T47D (cell line): Measurements from ENCODE around the gene ACTN3.

Experiments
- DNase-seq, 2 experiments: peaks; one replicate each; pipeline versions ENCODE4 v3.0.0 to v3.0.0-alpha.2; 2011 to 2012; ENCODE audit warnings: low read depth in 1 of 2, low spot score in 1 of 2
- JUND ChIP-seq: IDR thresholded peaks from 2 replicates; pipeline ENCODE4 v1.6.1; 2012; ENCODE audit warnings: low read depth
- in situ Hi-C: cut with HindIII; loops from 2 replicates; pipeline ENCODE4 v1.10.0; 2016; ENCODE audit warnings: low sequenced_read_pairs, low pct_unique_long_range_greater_than_20kb

Gene ACTN3

GRCh38 chr11:66607126-66607834, 60.6 kb downstream of the ACTN3 start:
- in situ Hi-C loops, result no loop called here
- DNase-seq, result no peak
- no peak for TF ChIP-seq JUND

- TF ChIP-seq JUND, result no peak
- no peak for DNase-seq
- in situ Hi-C loops, result no loop called here
Measured at GRCh38 chr11:66609721-66610617, 63.3 kb downstream of the ACTN3 start.

- no peak for DNase-seq
- in situ Hi-C loops, result no loop called here
Measured at GRCh38 chr11:66612458-66612857, 65.8 kb downstream of the ACTN3 start.

More at GRCh38 chr11:66612458-66612857, 65.8 kb downstream of the ACTN3 start:
- TF ChIP-seq JUND, result no peak
